HepG2 (cell line): ENCODE results near the gene STX1B. TPM values are rescaled to one million over a fixed set of nuclear protein-coding genes. Genes with fewer than 3 reads are reported as not detected.
A peak's percentile ranks its signal among the peaks of the same experiment; 100 is the strongest.

ENCODE experiments used
- ATAC-seq: fragments of 200-7000 bp; cut with Tn5 transposase; 3 replicates; pipeline ENCODE4 v1.9.1; 2020; ENCODE audit warnings: mild to moderate bottlenecking, moderate library complexity
- BruUV-seq: library from RNA; stranded (reverse); fragments of 400-500 nt; replicated peaks from 2 replicates; lab custom pipeline; 2021; lab: Mats Ljungman, UMichigan
- CTCF ChIA-PET: fragments of 300-600 bp; formaldehyde crosslinking; extraction: SDS; loops from one replicate; lab custom pipeline; 2021; ENCODE audit warnings: low total read pairs, inconsistent platforms, low intra/inter-chr PET ratio; lab: Yijun Ruan, JAX
- POLR2A ChIA-PET: fragments of 350-600 bp; sonication (Branson Sonifier 250); formaldehyde crosslinking; loops from one replicate; lab custom pipeline; 2020; ENCODE audit warnings: antibody characterized with exemption, inconsistent platforms; lab: Yijun Ruan, JAX
- DNase-seq: peaks from one replicate; pipeline ENCODE4 v3.0.0-alpha.2; 2015; ENCODE audit warnings: low spot score
- FAIRE-seq: peaks from 3 replicates; lab custom pipeline; 2011; peaks lifted over from hg19 to GRCh38; lab: Jason Lieb, UNC
- H2AFZ ChIP-seq: one replicate; pipeline ENCODE4 v1.6.1; 2011; ENCODE audit warnings: low read length, inconsistent platforms
- H3K27ac ChIP-seq: fragments of 300-600 bp; 3 replicates; pipeline ENCODE4 v1.8.0; 2011; ENCODE audit warnings: mixed run types, mild to moderate bottlenecking, mixed read lengths, low read length, inconsistent platforms; ENCODE audit not compliant: insufficient read depth; ENCODE audit errors: extremely low read length
- H3K27me3 ChIP-seq, 2 experiments: fragments of 200-600 bp in 1 of 2; 2 replicates in 1 of 2; 3 replicates in 1 of 2; pipeline versions ENCODE4 v1.6.0 to v1.8.0; 2011; ENCODE audit warnings: low read length in 2 of 2, mild to moderate bottlenecking in 2 of 2, moderate library complexity in 2 of 2, inconsistent platforms in 1 of 2; ENCODE audit not compliant: insufficient read depth in 2 of 2, control insufficient read depth in 1 of 2
- H3K36me3 ChIP-seq, 2 experiments: fragments of 200-600 bp in 1 of 2; replicated peaks in 1 of 2; 2 replicates in 1 of 2; 3 replicates in 1 of 2; pipeline versions ENCODE4 v1.5.1 to v1.8.0; 2011; ENCODE audit warnings: low read length in 2 of 2, inconsistent platforms in 1 of 2; ENCODE audit not compliant: insufficient read depth in 2 of 2, control insufficient read depth in 1 of 2
- H3K4me1 ChIP-seq: 2 replicates; pipeline ENCODE4 v1.5.1; 2012; ENCODE audit warnings: low read length, inconsistent platforms; ENCODE audit not compliant: insufficient read depth
- H3K4me2 ChIP-seq: 2 replicates; pipeline ENCODE4 v1.6.0; 2011; ENCODE audit warnings: low read depth, low read length, inconsistent platforms
- H3K4me3 ChIP-seq, 3 experiments: fragments of 200-600 bp in 1 of 3; sonication (generic), shearing (Covaris generic) in 1 of 3; replicated peaks in 1 of 3; 2 replicates each; pipeline ENCODE4 v1.5.1; 2011 to 2016; ENCODE audit warnings: low read length in 3 of 3, inconsistent platforms in 2 of 3, low read depth in 2 of 3, mild to moderate bottlenecking in 2 of 3, control low read depth in 1 of 3, mixed read lengths in 1 of 3; ENCODE audit not compliant: insufficient read depth in 1 of 3
- H3K79me2 ChIP-seq: one replicate; pipeline ENCODE4 v1.6.1; 2011; ENCODE audit warnings: low read length, inconsistent platforms; ENCODE audit not compliant: insufficient read depth
- H3K9ac ChIP-seq: 2 replicates; pipeline ENCODE4 v1.6.0; 2011; ENCODE audit warnings: mild to moderate bottlenecking, low read depth, low read length, inconsistent platforms; ENCODE audit not compliant: insufficient read depth
- H3K9me3 ChIP-seq: 2 replicates; pipeline ENCODE4 v1.5.1; 2012; ENCODE audit warnings: mild to moderate bottlenecking, low read length
- H4K20me1 ChIP-seq: 2 replicates; pipeline ENCODE4 v1.6.0; 2011; ENCODE audit warnings: inconsistent platforms, mild to moderate bottlenecking, low read length, moderate library complexity; ENCODE audit not compliant: insufficient read depth
- CBX1 ChIP-seq: IDR thresholded peaks from one replicate; pipeline ENCODE4 v1.6.1; 2016; ENCODE audit warnings: antibody characterized with exemption, low read depth
- GFI1 ChIP-seq: sonication (generic); formaldehyde crosslinking; IDR thresholded peaks from 2 replicates; pipeline ENCODE4 v1.5.0; 2020; ENCODE audit warnings: missing genetic modification reagents, mild to moderate bottlenecking, borderline replicate concordance
- KDM4B ChIP-seq: sonication (generic); formaldehyde crosslinking; IDR thresholded peaks from 2 replicates; pipeline ENCODE4 v1.4.0; 2020; ENCODE audit warnings: missing genetic modification reagents
- NKX3-1 ChIP-seq: sonication (generic); formaldehyde crosslinking; IDR thresholded peaks from 2 replicates; pipeline ENCODE4 v1.5.0; 2020; ENCODE audit warnings: missing genetic modification reagents
- NR2F2 ChIP-seq: IDR thresholded peaks from 2 replicates; pipeline ENCODE4 v1.6.1; 2012; ENCODE audit warnings: low read depth, inconsistent platforms, borderline replicate concordance
- SMAD1 ChIP-seq: sonication (generic); formaldehyde crosslinking; IDR thresholded peaks from 2 replicates; pipeline ENCODE4 v1.4.0; 2020; ENCODE audit warnings: missing genetic modification reagents, low read depth, mild to moderate bottlenecking, borderline replicate concordance
- ZNF274 ChIP-seq: sonication (generic); formaldehyde crosslinking; IDR thresholded peaks from 2 replicates; pipeline ENCODE4 v1.5.1; 2020; ENCODE audit warnings: mild to moderate bottlenecking, missing genetic modification reagents
- ZSCAN31 ChIP-seq: sonication (generic); formaldehyde crosslinking; IDR thresholded peaks from 2 replicates; pipeline ENCODE4 v1.5.0; 2020; ENCODE audit warnings: low read depth, mild to moderate bottlenecking, missing genetic modification reagents
- WGBS: methylation state at CpG from one replicate; pipeline ENCODE4 v1.1.6; 2017; ENCODE audit warnings: low lambda C conversion rate; 5-methylcytosine and 5-hydroxymethylcytosine counted together
- in situ Hi-C: cut with HindIII; loops from 2 replicates; pipeline ENCODE4 v1.10.0; 2017; ENCODE audit warnings: low pct_unique_long_range_greater_than_20kb; ENCODE audit not compliant: extremely low pct_ligation_motif_present
- intact Hi-C: fragments of 100-400 bp; cut with micrococcal nuclease; formaldehyde crosslinking; loops from one replicate; pipeline ENCODE4 v1.10.0; 2022; ENCODE audit not compliant: unreplicated experiment
- polyA plus RNA-seq, 8 experiments: library from polyadenylated mRNA; depleted of rRNA in 3 of 8; stranded (reverse) in 7 of 8; unstranded in 1 of 8; fragments of >200 nt; fragmentation: Illumina TruSeq in 4 of 8; extraction: Trizol in 4 of 8; gene quantifications; 2 replicates each; pipeline versions ENCODE4 v1.2.1 to v1.2.3, GENCODE V29; 2011 to 2016; ENCODE audit warnings: low read depth in 4 of 8, missing spikeins in 1 of 8, mixed read lengths in 1 of 8; ENCODE audit not compliant: insufficient read depth in 1 of 8
- total RNA-seq, 5 experiments: library from RNA; depleted of rRNA; stranded (reverse); fragments of >200 nt; fragmentation: Illumina TruSeq; extraction: Trizol; gene quantifications; 2 replicates each; pipeline ENCODE4 v1.2.3, GENCODE V29; 2016; ENCODE audit warnings: low read depth in 1 of 5
- TF ChIP-seq, protein P1 (sequence below): sonication (generic); formaldehyde crosslinking; IDR thresholded peaks from 2 replicates; pipeline ENCODE4 v1.5.1; 2020; ENCODE audit warnings: mild to moderate bottlenecking, missing genetic modification reagents, moderate library complexity
- TF ChIP-seq, protein P2 (sequence below): sonication (generic); formaldehyde crosslinking; IDR thresholded peaks from 2 replicates; pipeline ENCODE4 v1.4.0; 2020; ENCODE audit warnings: missing genetic modification reagents
- TF ChIP-seq, protein P3 (sequence below): IDR thresholded peaks from 2 replicates; pipeline ENCODE4 v1.6.1; 2016

The STX1B gene
- total and polyA plus RNA-seq, 2 of the 13 experiments (the other 11 are each of a cell fraction or from before 2014, with no cell fraction given), result 2.1 to 3.0 TPM

DNA sequence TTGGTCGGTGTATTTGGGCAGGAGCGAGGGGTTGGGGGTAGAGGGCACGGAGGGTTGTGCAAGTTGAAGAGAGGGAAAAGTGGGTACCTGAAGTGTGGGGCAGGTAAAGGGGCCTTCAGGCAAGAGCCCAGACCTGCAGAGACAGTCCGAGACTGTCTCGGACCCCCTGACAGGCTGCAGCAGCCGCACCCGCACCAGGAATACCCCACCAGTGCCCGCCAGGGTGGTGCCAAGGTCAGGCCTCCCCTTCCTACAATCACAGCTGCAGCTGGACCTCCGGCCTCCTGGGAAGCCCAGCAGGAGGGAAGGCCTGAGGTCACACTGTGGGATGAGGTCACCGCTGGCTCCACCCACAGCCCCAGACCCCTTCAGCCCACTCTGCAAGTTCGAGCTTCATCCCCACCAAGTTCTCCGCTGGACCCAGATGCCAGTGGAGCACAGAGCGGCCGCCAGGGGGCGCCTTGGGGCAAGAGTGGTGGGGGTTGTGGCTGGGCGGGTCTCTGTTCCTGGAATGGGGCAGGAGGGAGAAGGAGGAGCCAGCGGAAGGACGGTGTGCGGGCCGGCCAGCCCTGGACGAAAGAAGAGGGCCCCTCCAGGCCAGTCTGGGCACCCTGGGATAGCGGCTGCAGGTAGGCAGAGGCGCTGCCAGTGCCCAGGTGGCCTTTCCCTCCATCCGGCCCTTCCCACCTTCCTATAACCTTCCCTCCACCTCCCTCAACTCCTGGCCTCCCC lies 25.6 kb downstream of the STX1B start, which contains the start of gene HSD3B7:
Gene HSD3B7 (plus strand): TSS at position 539 of the 732 bp plus-strand sequence. CDS start 452 bp downstream, outside the sequence.
- no peaks in the 10 kb centered on the region for H4K20me1 ChIP-seq
- POLR2A ChIA-PET, result interaction anchor here (0.5 to 3.7 kb wide), 26 partner anchors 9 to 888 kb away, joined by 3 to 81 read pairs (median 5); partner anchors contain the start of genes FUS, KAT8, PHKG2 and STX4
- FAIRE-seq (peak; percentile 71), DNase-seq (peak; percentile 80), ATAC-seq (peak; percentile 78)
- H3K4me2 ChIP-seq, result peak within 1 kb of the TSS; percentile 88
- H3K27me3 ChIP-seq, result no peaks in the 10 kb centered on the region
- BruUV-seq, result no TSS peak
- H3K36me3 ChIP-seq, result peaks cover 13 to 42% of the 10 kb centered on the region in 2 experiments
- no peaks in the 10 kb centered on the region for H3K79me2 ChIP-seq
- no peak within 1 kb of the TSS for H2AFZ ChIP-seq
- 31% methylated on average over 15 of the region's 24 CpGs for WGBS
- in situ Hi-C loops, result loop anchor here (5.0 to 25.0 kb wide), 2 partner anchors 87 to 727 kb away; partner anchors contain the start of genes ZNF646 and ZNF668
- H3K4me3 ChIP-seq, result peak within 1 kb of the TSS; percentile 41 to 72 (median 54)
- H3K9me3 ChIP-seq, result no peaks in the 10 kb centered on the region
- intact Hi-C loops, result loop anchor here (1.0 to 10.0 kb wide), 7 partner anchors 11 to 880 kb away; no protein-coding TSS in a partner anchor
- peaks cover 16% of the 10 kb centered on the region for H3K4me1 ChIP-seq
- H3K9ac ChIP-seq, result peak within 1 kb of the TSS; percentile 52
- CTCF ChIA-PET, result interaction anchor here (0.6 to 2.5 kb wide), 14 partner anchors 17 to 884 kb away, joined by 3 to 29 read pairs (median 4); partner anchors contain the start of genes STX1B, STX4, VKORC1 and ZNF646
- H3K27ac ChIP-seq, result peak within 1 kb of the TSS; percentile 49
- 0 out of 2 replicates have a peak, but pooled peaks have one; percentile 66 for TF ChIP-seq SMAD1 (CRISPR knock-in tag)
- TF ChIP-seq ZSCAN31 (CRISPR knock-in tag), result no peak
- TF ChIP-seq CBX1, result peak; percentile 44
- TF ChIP-seq, protein P1, sequence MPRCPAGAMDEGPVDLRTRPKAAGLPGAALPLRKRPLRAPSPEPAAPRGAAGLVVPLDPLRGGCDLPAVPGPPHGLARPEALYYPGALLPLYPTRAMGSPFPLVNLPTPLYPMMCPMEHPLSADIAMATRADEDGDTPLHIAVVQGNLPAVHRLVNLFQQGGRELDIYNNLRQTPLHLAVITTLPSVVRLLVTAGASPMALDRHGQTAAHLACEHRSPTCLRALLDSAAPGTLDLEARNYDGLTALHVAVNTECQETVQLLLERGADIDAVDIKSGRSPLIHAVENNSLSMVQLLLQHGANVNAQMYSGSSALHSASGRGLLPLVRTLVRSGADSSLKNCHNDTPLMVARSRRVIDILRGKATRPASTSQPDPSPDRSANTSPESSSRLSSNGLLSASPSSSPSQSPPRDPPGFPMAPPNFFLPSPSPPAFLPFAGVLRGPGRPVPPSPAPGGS (CRISPR knock-in tag), result peak; percentile 31
- 0 out of 2 replicates have a peak, but pooled peaks have one; percentile 59 for TF ChIP-seq NKX3-1 (CRISPR knock-in tag)
- TF ChIP-seq KDM4B (CRISPR knock-in tag), result peak; percentile 67; the same call in 1 of the 2 replicates
- TF ChIP-seq, protein P2, sequence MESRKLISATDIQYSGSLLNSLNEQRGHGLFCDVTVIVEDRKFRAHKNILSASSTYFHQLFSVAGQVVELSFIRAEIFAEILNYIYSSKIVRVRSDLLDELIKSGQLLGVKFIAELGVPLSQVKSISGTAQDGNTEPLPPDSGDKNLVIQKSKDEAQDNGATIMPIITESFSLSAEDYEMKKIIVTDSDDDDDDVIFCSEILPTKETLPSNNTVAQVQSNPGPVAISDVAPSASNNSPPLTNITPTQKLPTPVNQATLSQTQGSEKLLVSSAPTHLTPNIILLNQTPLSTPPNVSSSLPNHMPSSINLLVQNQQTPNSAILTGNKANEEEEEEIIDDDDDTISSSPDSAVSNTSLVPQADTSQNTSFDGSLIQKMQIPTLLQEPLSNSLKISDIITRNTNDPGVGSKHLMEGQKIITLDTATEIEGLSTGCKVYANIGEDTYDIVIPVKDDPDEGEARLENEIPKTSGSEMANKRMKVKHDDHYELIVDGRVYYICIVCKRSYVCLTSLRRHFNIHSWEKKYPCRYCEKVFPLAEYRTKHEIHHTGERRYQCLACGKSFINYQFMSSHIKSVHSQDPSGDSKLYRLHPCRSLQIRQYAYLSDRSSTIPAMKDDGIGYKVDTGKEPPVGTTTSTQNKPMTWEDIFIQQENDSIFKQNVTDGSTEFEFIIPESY (CRISPR knock-in tag), result 0 out of 2 replicates have a peak, but pooled peaks have one; percentile 19
- TF ChIP-seq, protein P3, sequence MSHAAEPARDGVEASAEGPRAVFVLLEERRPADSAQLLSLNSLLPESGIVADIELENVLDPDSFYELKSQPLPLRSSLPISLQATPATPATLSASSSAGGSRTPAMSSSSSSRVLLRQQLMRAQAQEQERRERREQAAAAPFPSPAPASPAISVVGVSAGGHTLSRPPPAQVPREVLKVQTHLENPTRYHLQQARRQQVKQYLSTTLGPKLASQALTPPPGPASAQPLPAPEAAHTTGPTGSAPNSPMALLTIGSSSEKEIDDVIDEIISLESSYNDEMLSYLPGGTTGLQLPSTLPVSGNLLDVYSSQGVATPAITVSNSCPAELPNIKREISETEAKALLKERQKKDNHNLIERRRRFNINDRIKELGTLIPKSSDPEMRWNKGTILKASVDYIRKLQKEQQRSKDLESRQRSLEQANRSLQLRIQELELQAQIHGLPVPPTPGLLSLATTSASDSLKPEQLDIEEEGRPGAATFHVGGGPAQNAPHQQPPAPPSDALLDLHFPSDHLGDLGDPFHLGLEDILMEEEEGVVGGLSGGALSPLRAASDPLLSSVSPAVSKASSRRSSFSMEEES (CRISPR knock-in tag), result peak; percentile 46; the same call in 1 of the 2 replicates
- 0 out of 2 replicates have a peak, but pooled peaks have one; percentile 18 for TF ChIP-seq GFI1 (CRISPR knock-in tag)
- peak; percentile 57; the same call in 1 of the 2 replicates for TF ChIP-seq NR2F2
- TF ChIP-seq ZNF274 (CRISPR knock-in tag), result no peak
